GM12878 (cell line): ENCODE data around the gene DDX10.

ENCODE experiments used
- EP300 ChIP-seq, 2 experiments: fragments of 150-350 bp in 1 of 2; IDR thresholded peaks; 2 replicates each; pipeline ENCODE4 v1.6.1; 2011 to 2012; ENCODE audit warnings: low read depth in 2 of 2, low read length in 2 of 2, borderline replicate concordance in 1 of 2, improper control_type of control experiment in 1 of 2, inconsistent platforms in 1 of 2; ENCODE audit not compliant: control insufficient read depth in 1 of 2
- FOXM1 ChIP-seq: IDR thresholded peaks from 2 replicates; pipeline ENCODE4 v1.6.1; 2012; ENCODE audit warnings: low read depth, mild to moderate bottlenecking, inconsistent platforms, low read length, moderate library complexity
- NR2F1 ChIP-seq: fragments of 450-650 bp; conservative IDR thresholded peaks from 2 replicates; pipeline ENCODE4 v1.6.1; 2017; ENCODE audit warnings: mild to moderate bottlenecking
- RFX5 ChIP-seq: IDR thresholded peaks from 2 replicates; pipeline ENCODE4 v1.6.1; 2011; ENCODE audit warnings: low read depth, low read length, improper control_type of control experiment
- SMC3 ChIP-seq: IDR thresholded peaks from 2 replicates; pipeline ENCODE4 v1.6.1; 2011; ENCODE audit warnings: low read length, improper control_type of control experiment, borderline replicate concordance

DNA sequence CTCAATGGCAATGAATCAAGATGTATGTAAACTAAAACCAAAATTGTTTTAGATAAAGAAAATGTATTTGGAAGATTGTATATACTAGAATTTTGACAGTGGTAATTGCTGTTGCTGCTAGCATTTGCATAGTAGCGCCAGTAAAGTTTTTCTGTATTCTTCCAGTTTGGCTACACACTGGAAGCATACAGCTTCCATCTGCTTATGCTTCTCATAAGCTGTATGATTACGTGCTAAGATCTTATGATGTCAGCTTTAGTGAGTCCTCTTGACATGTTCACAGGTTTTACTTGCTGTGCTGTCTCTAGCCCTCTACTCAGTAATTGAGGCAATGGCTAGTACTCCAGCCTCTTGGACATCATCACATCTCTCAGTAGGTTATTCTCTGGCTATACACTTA is 256.3 kb downstream of the DDX10 start:
- TF ChIP-seq EP300 (IDR thresholded peaks at IDR 0.05; ENCODE audit: borderline replicate concordance in 1 of 2, control insufficient read depth in 1 of 2, low read depth in 2 of 2, low read length in 2 of 2) (no peak), FOXM1 (no peak), SMC3 (no peak), RFX5 (no peak), NR2F1 (no peak)
